Panc1 (cell line): ENCODE measurements around the gene RALB. TPM values are rescaled to one million over a fixed set of nuclear protein-coding genes. Genes with fewer than 3 reads are reported as not detected.

Experiments
- ATAC-seq: fragments of 200-7000 bp; cut with Tn5 transposase; 2 replicates; pipeline ENCODE4 v1.9.1; 2020; ENCODE audit warnings: mild to moderate bottlenecking, moderate library complexity
- BruUV-seq: library from RNA; stranded (reverse); fragments of 400-500 nt; replicated peaks from 2 replicates; lab custom pipeline; 2021; lab: Mats Ljungman, UMichigan
- CTCF ChIA-PET: fragments of 300-600 bp; sonication (Branson Sonifier 250); formaldehyde crosslinking; loops from one replicate; lab custom pipeline; 2022; ENCODE audit warnings: antibody characterized with exemption; lab: Charles Lee
- POLR2A ChIA-PET: fragments of 300-600 bp; sonication (Branson Sonifier 250); formaldehyde crosslinking; loops from one replicate; lab custom pipeline; 2022; ENCODE audit warnings: antibody characterized with exemption; lab: Charles Lee
- DNase-seq: peaks from one replicate; pipeline ENCODE4 v3.0.0-alpha.2; 2010; ENCODE audit warnings: low read depth, low spot score
- H3K27ac ChIP-seq: 2 replicates; pipeline ENCODE4 v1.5.1; 2011; ENCODE audit warnings: mild to moderate bottlenecking, low read length, inconsistent platforms
- H3K27me3 ChIP-seq: fragments of 200-500 bp; sonication (Bioruptor generic); 2 replicates; pipeline ENCODE4 v1.6.0; 2014; ENCODE audit warnings: low read length, inconsistent platforms; ENCODE audit not compliant: control insufficient read depth, insufficient read depth
- H3K36me3 ChIP-seq: fragments of 200-500 bp; sonication (Bioruptor generic); 2 replicates; pipeline ENCODE4 v1.5.1; 2014; ENCODE audit warnings: inconsistent platforms, mild to moderate bottlenecking, low read length, moderate library complexity; ENCODE audit not compliant: control insufficient read depth, insufficient read depth
- H3K4me1 ChIP-seq: 2 replicates; pipeline ENCODE4 v1.5.1; 2011; ENCODE audit warnings: inconsistent platforms, mild to moderate bottlenecking, low read length, moderate library complexity; ENCODE audit not compliant: control insufficient read depth, insufficient read depth
- H3K4me3 ChIP-seq, 2 experiments: 2 replicates each; pipeline ENCODE4 v1.5.1; 2011 to 2012; ENCODE audit warnings: low read depth in 2 of 2, low read length in 2 of 2, mild to moderate bottlenecking in 2 of 2, inconsistent platforms in 1 of 2, moderate library complexity in 1 of 2
- H3K9me3 ChIP-seq: fragments of 200-500 bp; sonication (Bioruptor generic); 2 replicates; pipeline ENCODE4 v1.5.1; 2014; ENCODE audit warnings: low read depth, mild to moderate bottlenecking, inconsistent platforms, low read length, moderate library complexity; ENCODE audit not compliant: control insufficient read depth, insufficient read depth
- POLR2AphosphoS5 ChIP-seq: IDR thresholded peaks from 2 replicates; pipeline ENCODE4 v1.6.1; 2012; ENCODE audit warnings: mild to moderate bottlenecking, low read depth, low read length, moderate library complexity
- SIN3A ChIP-seq: IDR thresholded peaks from 2 replicates; pipeline ENCODE4 v1.6.1; 2012; ENCODE audit warnings: low read depth, mild to moderate bottlenecking, low read length, moderate library complexity, borderline replicate concordance; ENCODE audit not compliant: insufficient read depth
- TCF7L2 ChIP-seq: IDR thresholded peaks from 2 replicates; pipeline ENCODE4 v1.6.1; 2011; ENCODE audit warnings: mild to moderate bottlenecking, low read depth, low read length, inconsistent platforms
- in situ Hi-C: cut with HindIII; loops from 2 replicates; pipeline ENCODE4 v1.10.0; 2016; ENCODE audit warnings: low sequenced_read_pairs, low pct_unique_long_range_greater_than_20kb
- intact Hi-C: fragments of 100-400 bp; cut with micrococcal nuclease; formaldehyde crosslinking; loops from one replicate; pipeline ENCODE4 v1.10.0; 2022; ENCODE audit not compliant: unreplicated experiment
- total RNA-seq: library from RNA; stranded (reverse); gene quantifications from one replicate; pipeline ENCODE4 v1.2.1, GENCODE V29; 2021; ENCODE audit not compliant: unreplicated experiment
- TF ChIP-seq, protein P1 (sequence below), 2 experiments: IDR thresholded peaks; 2 replicates each; pipeline ENCODE4 v1.6.1; 2011 to 2012; ENCODE audit warnings: low read depth in 2 of 2, control low read depth in 1 of 2, low read length in 1 of 2, mild to moderate bottlenecking in 1 of 2, moderate library complexity in 1 of 2; ENCODE audit not compliant: insufficient read depth in 1 of 2
- TF ChIP-seq, protein P2 (sequence below): fragments of 450-650 bp; IDR thresholded peaks from 2 replicates; pipeline ENCODE4 v1.5.1; 2017; ENCODE audit warnings: mild to moderate bottlenecking

Gene RALB
- total RNA-seq, 1 experiment from 2014 or later = 47.8 TPM

DNA sequence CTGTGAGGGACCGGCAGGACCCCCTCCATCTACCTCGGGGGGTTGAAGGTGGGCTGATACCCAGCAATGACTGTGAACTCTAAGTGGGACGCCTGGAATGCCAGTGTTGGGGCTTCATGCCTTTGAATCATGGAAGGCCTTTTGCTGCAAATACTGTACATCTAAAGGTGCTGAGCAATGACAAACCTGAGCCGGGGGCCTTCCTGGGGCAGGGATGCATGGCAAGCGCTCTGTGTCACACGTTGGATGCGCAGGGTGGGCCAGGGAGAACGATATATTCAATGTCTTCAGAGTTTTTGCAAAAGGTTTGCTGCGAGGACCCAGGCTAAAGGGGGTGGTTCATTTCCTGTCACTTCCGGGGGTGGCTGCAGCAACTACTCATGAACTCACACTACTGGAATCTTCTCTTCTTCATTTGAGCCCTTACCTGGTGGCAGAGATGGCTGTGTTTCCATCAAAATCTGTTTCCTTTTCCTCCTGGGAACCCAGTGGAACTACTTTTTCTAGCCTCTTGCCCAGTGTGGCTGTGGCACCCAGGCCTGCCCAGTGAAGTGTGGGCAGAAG, 69.2 kb downstream of the RALB start:
- Histone ChIP-seq H3K27me3 (no peaks in the 10 kb centered on the region), H3K27ac (no peak overlapping the region), H3K36me3 (no peaks in the 10 kb centered on the region), H3K4me1 (no peaks in the 10 kb centered on the region), H3K4me3 (no peak overlapping the region), H3K9me3 (no peaks in the 10 kb centered on the region)
- POLR2A ChIA-PET = no interaction called here
- DNase-seq (no peak), ATAC-seq (no peak)
- in situ Hi-C loops (no loop called here), intact Hi-C loops (no loop called here)
- TF ChIP-seq SIN3A = no peak
- TF ChIP-seq TCF7L2 = no peak
- BruUV-seq = no TSS peak
- CTCF ChIA-PET = no interaction called here

DNA sequence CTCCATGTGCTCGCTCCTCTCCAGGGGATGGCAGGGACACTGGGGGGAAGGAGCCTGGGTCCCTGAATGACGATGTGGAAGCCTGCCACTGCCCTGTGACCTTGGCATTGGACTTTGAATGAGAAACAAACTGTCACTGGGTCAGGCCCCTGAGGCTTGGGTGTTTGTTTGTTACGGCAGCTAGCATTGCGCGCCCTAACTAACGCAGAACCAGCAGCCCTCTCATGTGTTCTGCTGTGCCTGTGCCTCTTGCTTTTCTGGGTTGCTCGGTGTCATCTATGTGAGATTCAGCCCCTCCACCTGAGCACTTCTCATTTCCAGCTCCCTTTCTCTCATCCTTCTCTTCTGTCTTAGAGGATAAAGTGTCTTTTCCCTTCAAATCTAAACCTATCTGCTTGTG, 69.7 kb downstream of the RALB start:
- CTCF ChIA-PET = no interaction called here

More for the DNA sequence above, 69.7 kb downstream of the RALB start:
- POLR2A ChIA-PET = no interaction called here
- no peaks in the 10 kb centered on the region for H3K4me1 ChIP-seq
- TF ChIP-seq, protein P1, sequence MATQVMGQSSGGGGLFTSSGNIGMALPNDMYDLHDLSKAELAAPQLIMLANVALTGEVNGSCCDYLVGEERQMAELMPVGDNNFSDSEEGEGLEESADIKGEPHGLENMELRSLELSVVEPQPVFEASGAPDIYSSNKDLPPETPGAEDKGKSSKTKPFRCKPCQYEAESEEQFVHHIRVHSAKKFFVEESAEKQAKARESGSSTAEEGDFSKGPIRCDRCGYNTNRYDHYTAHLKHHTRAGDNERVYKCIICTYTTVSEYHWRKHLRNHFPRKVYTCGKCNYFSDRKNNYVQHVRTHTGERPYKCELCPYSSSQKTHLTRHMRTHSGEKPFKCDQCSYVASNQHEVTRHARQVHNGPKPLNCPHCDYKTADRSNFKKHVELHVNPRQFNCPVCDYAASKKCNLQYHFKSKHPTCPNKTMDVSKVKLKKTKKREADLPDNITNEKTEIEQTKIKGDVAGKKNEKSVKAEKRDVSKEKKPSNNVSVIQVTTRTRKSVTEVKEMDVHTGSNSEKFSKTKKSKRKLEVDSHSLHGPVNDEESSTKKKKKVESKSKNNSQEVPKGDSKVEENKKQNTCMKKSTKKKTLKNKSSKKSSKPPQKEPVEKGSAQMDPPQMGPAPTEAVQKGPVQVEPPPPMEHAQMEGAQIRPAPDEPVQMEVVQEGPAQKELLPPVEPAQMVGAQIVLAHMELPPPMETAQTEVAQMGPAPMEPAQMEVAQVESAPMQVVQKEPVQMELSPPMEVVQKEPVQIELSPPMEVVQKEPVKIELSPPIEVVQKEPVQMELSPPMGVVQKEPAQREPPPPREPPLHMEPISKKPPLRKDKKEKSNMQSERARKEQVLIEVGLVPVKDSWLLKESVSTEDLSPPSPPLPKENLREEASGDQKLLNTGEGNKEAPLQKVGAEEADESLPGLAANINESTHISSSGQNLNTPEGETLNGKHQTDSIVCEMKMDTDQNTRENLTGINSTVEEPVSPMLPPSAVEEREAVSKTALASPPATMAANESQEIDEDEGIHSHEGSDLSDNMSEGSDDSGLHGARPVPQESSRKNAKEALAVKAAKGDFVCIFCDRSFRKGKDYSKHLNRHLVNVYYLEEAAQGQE (IDR thresholded peaks at IDR 0.05; ENCODE audit: insufficient read depth in 1 of 2, low read depth in 2 of 2, low read length in 1 of 2) = no peak
- TF ChIP-seq TCF7L2 = no peak
- no peak for TF ChIP-seq SIN3A
- TF ChIP-seq, protein P2, sequence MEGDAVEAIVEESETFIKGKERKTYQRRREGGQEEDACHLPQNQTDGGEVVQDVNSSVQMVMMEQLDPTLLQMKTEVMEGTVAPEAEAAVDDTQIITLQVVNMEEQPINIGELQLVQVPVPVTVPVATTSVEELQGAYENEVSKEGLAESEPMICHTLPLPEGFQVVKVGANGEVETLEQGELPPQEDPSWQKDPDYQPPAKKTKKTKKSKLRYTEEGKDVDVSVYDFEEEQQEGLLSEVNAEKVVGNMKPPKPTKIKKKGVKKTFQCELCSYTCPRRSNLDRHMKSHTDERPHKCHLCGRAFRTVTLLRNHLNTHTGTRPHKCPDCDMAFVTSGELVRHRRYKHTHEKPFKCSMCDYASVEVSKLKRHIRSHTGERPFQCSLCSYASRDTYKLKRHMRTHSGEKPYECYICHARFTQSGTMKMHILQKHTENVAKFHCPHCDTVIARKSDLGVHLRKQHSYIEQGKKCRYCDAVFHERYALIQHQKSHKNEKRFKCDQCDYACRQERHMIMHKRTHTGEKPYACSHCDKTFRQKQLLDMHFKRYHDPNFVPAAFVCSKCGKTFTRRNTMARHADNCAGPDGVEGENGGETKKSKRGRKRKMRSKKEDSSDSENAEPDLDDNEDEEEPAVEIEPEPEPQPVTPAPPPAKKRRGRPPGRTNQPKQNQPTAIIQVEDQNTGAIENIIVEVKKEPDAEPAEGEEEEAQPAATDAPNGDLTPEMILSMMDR = no peak
- no peak for TF ChIP-seq POLR2AphosphoS5
- H3K27ac ChIP-seq = no peak overlapping the region
- H3K36me3 ChIP-seq = no peaks in the 10 kb centered on the region
- DNase-seq (no peak), ATAC-seq (no peak)
- no TSS peak for BruUV-seq
- no peak overlapping the region for H3K4me3 ChIP-seq
- in situ Hi-C loops = no loop called here
- intact Hi-C loops = no loop called here
- H3K9me3 ChIP-seq = no peaks in the 10 kb centered on the region
- no peaks in the 10 kb centered on the region for H3K27me3 ChIP-seq
